ENCODE results near the gene EFNA1. TPM values are rescaled to one million over a fixed set of nuclear protein-coding genes. Genes with fewer than 3 reads are reported as not detected.

EFNA1 gene
- total and polyA plus RNA-seq, 2 of the 13 experiments (the other 11 are each of a cell fraction or from before 2014, with no cell fraction given), result 81.8 to 874 TPM

- TF ChIP-seq ARID2 (CRISPR knock-in tag; IDR thresholded peaks at IDR 0.05; ENCODE audit: borderline replicate concordance), result no peak
- TF ChIP-seq NFE2 (CRISPR knock-in tag; IDR thresholded peaks at IDR 0.05), result no peak
- no peak for TF ChIP-seq XRCC5 (optimal IDR thresholded peaks at IDR 0.05; ENCODE audit: low read length)
- no peak for TF ChIP-seq FOSL2 (CRISPR knock-in tag; IDR thresholded peaks at IDR 0.05)
- no peak for TF ChIP-seq ZSCAN29 (CRISPR knock-in tag; conservative IDR thresholded peaks at IDR 0.05)
- no peak for TF ChIP-seq ZBTB8A (CRISPR knock-in tag; IDR thresholded peaks at IDR 0.05; ENCODE audit: borderline replicate concordance, low read depth)
- TF ChIP-seq ZNF883 (CRISPR knock-in tag; IDR thresholded peaks at IDR 0.05; ENCODE audit: not compliant biosample characterization), result no peak
- TF ChIP-seq RELA (CRISPR knock-in tag; IDR thresholded peaks at IDR 0.05), result no peak
- no peak for TF ChIP-seq MEIS2 (CRISPR knock-in tag; IDR thresholded peaks at IDR 0.05)
- TF ChIP-seq ZNF350 (CRISPR knock-in tag; IDR thresholded peaks at IDR 0.05; ENCODE audit: borderline replicate concordance, low read depth), result no peak; the same call in 1 of the 2 replicates
- TF ChIP-seq ZNF292 (CRISPR knock-in tag; IDR thresholded peaks at IDR 0.05; ENCODE audit: borderline replicate concordance, low read depth), result no peak
- no peak for TF ChIP-seq KAT8 (CRISPR knock-in tag; IDR thresholded peaks at IDR 0.05)
- TF ChIP-seq CCDC6 (CRISPR knock-in tag; IDR thresholded peaks at IDR 0.05), result no peak
- no peak for TF ChIP-seq NFYB (CRISPR knock-in tag; IDR thresholded peaks at IDR 0.05)
- no peak for TF ChIP-seq KAT2B (IDR thresholded peaks at IDR 0.05; ENCODE audit: borderline replicate concordance, low read depth, low read length)
- TF ChIP-seq TCF12 (IDR thresholded peaks at IDR 0.05), result no peak
- no peak for TF ChIP-seq TCF12 (CRISPR knock-in tag; IDR thresholded peaks at IDR 0.05)
- TF ChIP-seq ZNF878 (CRISPR knock-in tag; IDR thresholded peaks at IDR 0.05), result no peak
- no peak; the same call in 1 of the 2 replicates for TF ChIP-seq ZNF598 (CRISPR knock-in tag; IDR thresholded peaks at IDR 0.05; ENCODE audit: borderline replicate concordance)
- TF ChIP-seq HNF1B (CRISPR knock-in tag; IDR thresholded peaks at IDR 0.05), result 0 out of 2 replicates have a peak, but pooled peaks have one; percentile 5
- peak; percentile 99 for TF ChIP-seq ESRRA (CRISPR knock-in tag; IDR thresholded peaks at IDR 0.05; ENCODE audit: low read depth)
- no peak for TF ChIP-seq SMAD1 (CRISPR knock-in tag; IDR thresholded peaks at IDR 0.05; ENCODE audit: borderline replicate concordance, low read depth)
- TF ChIP-seq ZNF652 (CRISPR knock-in tag; IDR thresholded peaks at IDR 0.05; ENCODE audit: borderline replicate concordance, low read depth), result no peak
- no peak for TF ChIP-seq KDM2A (CRISPR knock-in tag; IDR thresholded peaks at IDR 0.05; ENCODE audit: borderline replicate concordance, low read depth)
- TF ChIP-seq PHF8 (CRISPR knock-in tag; IDR thresholded peaks at IDR 0.05), result peak; percentile 53; the same call in 1 of the 2 replicates
- TF ChIP-seq PLRG1 (conservative IDR thresholded peaks at IDR 0.05), result no peak
- peak; percentile 27; the same call in 1 of the 2 replicates for TF ChIP-seq ZFY (CRISPR knock-in tag; IDR thresholded peaks at IDR 0.05)
- TF ChIP-seq MTA1 (CRISPR knock-in tag; IDR thresholded peaks at IDR 0.05; ENCODE audit: borderline replicate concordance), result 0 out of 2 replicates have a peak, but pooled peaks have one; percentile 41
Measured at GRCh38 chr1:155178441-155179111, 50.9 kb downstream of the EFNA1 start (continued).

All from HepG2 (cell line).